MM.1S (cell line): ENCODE data around the gene DPCD.

ENCODE experiments used
- CTCF ChIP-seq: fragments of 300-600 bp; sonication (generic); IDR thresholded peaks from 2 replicates; pipeline ENCODE4 v1.5.1; 2016; ENCODE audit warnings: antibody characterized with exemption, low read length, mixed read lengths
- EZH2 ChIP-seq: fragments of 300-600 bp; sonication (generic); optimal IDR thresholded peaks from 2 replicates; pipeline ENCODE3; 2017; ENCODE audit warnings: low read depth, mild to moderate bottlenecking, antibody characterized with exemption, low read length, mixed read lengths
- EZH2phosphoT487 ChIP-seq: fragments of 300-600 bp; sonication (generic); IDR thresholded peaks from 2 replicates; pipeline ENCODE4 v1.6.1; 2018; ENCODE audit warnings: antibody characterized with exemption, low read length

GRCh38 chr10:101624526-101625102 lies 36.5 kb downstream of the DPCD start:
- no peak for TF ChIP-seq CTCF
- no peak for TF ChIP-seq EZH2
- no peak for TF ChIP-seq EZH2phosphoT487
